Endothelial cell of umbilical vein (primary cell): Measurements from ENCODE around the gene MARK3. TPM values are rescaled to one million over a fixed set of nuclear protein-coding genes. Genes with fewer than 3 reads are reported as not detected.
A peak's percentile ranks its signal among the peaks of the same experiment; 100 is the strongest.

Experiments used
- BruUV-seq: library from RNA; stranded (reverse); fragments of 400-500 nt; replicated peaks from 2 replicates; lab custom pipeline; 2021; lab: Mats Ljungman, UMichigan
- CTCF ChIA-PET: fragments of 300-600, 350-600 bp; sonication (Branson Sonifier 250); formaldehyde crosslinking; loops from one replicate; lab custom pipeline; 2021; ENCODE audit warnings: antibody characterized with exemption, inconsistent platforms; lab: Charles Lee
- POLR2A ChIA-PET: fragments of 300-600, 350-600 bp; sonication (Branson Sonifier 250); formaldehyde crosslinking; loops from one replicate; lab custom pipeline; 2021; ENCODE audit warnings: antibody characterized with exemption, inconsistent platforms; lab: Charles Lee
- DNase-seq: peaks from one replicate; pipeline ENCODE4 v3.0.0-alpha.2; 2011; ENCODE audit warnings: low read depth, low spot score
- FAIRE-seq: peaks from 2 replicates; lab custom pipeline; 2011; peaks lifted over from hg19 to GRCh38; lab: Jason Lieb, UNC
- H2AFZ ChIP-seq: 2 replicates; pipeline ENCODE4 v1.6.0; 2012; ENCODE audit warnings: low read depth, low read length, control low read depth, inconsistent platforms
- H3K27ac ChIP-seq: 2 replicates; pipeline ENCODE4 v1.5.1; 2011; ENCODE audit warnings: low read depth, mild to moderate bottlenecking, control low read depth, low read length, moderate library complexity; ENCODE audit not compliant: insufficient read depth
- H3K27me3 ChIP-seq, 2 experiments: 2 replicates each; pipeline versions ENCODE4 v1.6.0 to v1.6.1; 2011; ENCODE audit warnings: low read length in 2 of 2, mixed read lengths in 1 of 2; ENCODE audit not compliant: control insufficient read depth in 2 of 2, insufficient read depth in 2 of 2
- H3K36me3 ChIP-seq, 2 experiments: 2 replicates in 1 of 2; 3 replicates in 1 of 2; pipeline ENCODE4 v1.5.1; 2011; ENCODE audit warnings: low read length in 2 of 2, mild to moderate bottlenecking in 1 of 2, moderate library complexity in 1 of 2; ENCODE audit not compliant: control insufficient read depth in 2 of 2, insufficient read depth in 2 of 2; ENCODE audit errors: extremely low read depth in 1 of 2
- H3K4me1 ChIP-seq: 3 replicates; pipeline ENCODE4 v1.5.1; 2011; ENCODE audit warnings: mild to moderate bottlenecking, low read length; ENCODE audit not compliant: control insufficient read depth, insufficient read depth; ENCODE audit errors: extremely low read depth
- H3K4me2 ChIP-seq: 2 replicates; pipeline ENCODE4 v1.6.1; 2011; ENCODE audit warnings: low read length, control low read depth, mixed read lengths; ENCODE audit not compliant: insufficient read depth
- H3K4me3 ChIP-seq, 3 experiments: fragments of 200-600 bp in 1 of 3; sonication (generic), shearing (Covaris generic) in 1 of 3; replicated peaks in 1 of 3; 2 replicates each; pipeline ENCODE4 v1.5.1; 2011 to 2016; ENCODE audit warnings: control low read depth in 3 of 3, low read length in 3 of 3, mild to moderate bottlenecking in 2 of 3, inconsistent platforms in 1 of 3, low read depth in 1 of 3, moderate library complexity in 1 of 3; ENCODE audit not compliant: insufficient read depth in 1 of 3
- H3K79me2 ChIP-seq: 2 replicates; pipeline ENCODE4 v1.6.0; 2012; ENCODE audit warnings: low read length, inconsistent platforms; ENCODE audit not compliant: control insufficient read depth, insufficient read depth
- H3K9ac ChIP-seq: replicated peaks from 2 replicates; pipeline ENCODE3; 2011; ENCODE audit warnings: low read length, control low read depth; ENCODE audit not compliant: insufficient read depth; ENCODE audit errors: extremely low read depth
- H3K9me1 ChIP-seq: replicated peaks from 3 replicates; pipeline ENCODE4 v1.6.0; 2011; ENCODE audit warnings: mild to moderate bottlenecking, low read length; ENCODE audit not compliant: control insufficient read depth, insufficient read depth; ENCODE audit errors: extremely low read depth
- H3K9me3 ChIP-seq: replicated peaks from 2 replicates; pipeline ENCODE4 v1.5.1; 2012; ENCODE audit warnings: low read length, inconsistent platforms; ENCODE audit not compliant: control insufficient read depth, insufficient read depth
- H4K20me1 ChIP-seq: replicated peaks from 2 replicates; pipeline ENCODE3; 2011; ENCODE audit warnings: mild to moderate bottlenecking, low read length; ENCODE audit not compliant: control insufficient read depth, insufficient read depth; ENCODE audit errors: extremely low read depth
- CTCF ChIP-seq, 2 donors: IDR thresholded peaks; 1 replicate in 1 of 2; 2 replicates in 1 of 2; pipeline ENCODE4 v1.5.1; 2011; ENCODE audit warnings: low read length in 2 of 2, mild to moderate bottlenecking in 2 of 2, moderate library complexity in 2 of 2, control low read depth in 1 of 2, inconsistent platforms in 1 of 2, low read depth in 1 of 2; ENCODE audit not compliant: insufficient read depth in 1 of 2; ENCODE audit errors: extremely low read depth in 1 of 2
- FOS ChIP-seq: IDR thresholded peaks from 2 replicates; pipeline ENCODE4 v1.6.1; 2011; ENCODE audit warnings: mild to moderate bottlenecking, low read length, moderate library complexity, borderline replicate concordance; ENCODE audit not compliant: insufficient read depth
- GATA2 ChIP-seq: IDR thresholded peaks from 2 replicates; pipeline ENCODE4 v1.7.0; 2011; ENCODE audit warnings: low read depth, mild to moderate bottlenecking, moderate library complexity, mixed read lengths, low read length; ENCODE audit not compliant: insufficient read length, insufficient read depth
- JUN ChIP-seq: IDR thresholded peaks from 2 replicates; pipeline ENCODE4 v1.6.1; 2011; ENCODE audit warnings: borderline replicate concordance, low read depth; ENCODE audit not compliant: insufficient read length, insufficient read depth
- MAX ChIP-seq: IDR thresholded peaks from 2 replicates; pipeline ENCODE4 v1.6.1; 2011; ENCODE audit not compliant: insufficient read depth, insufficient read length
- dilution Hi-C: fragments of 300-500 bp; cut with MboI; formaldehyde crosslinking; loops from one replicate; pipeline ENCODE4 v1.15.0; 2019; ENCODE audit warnings: low sequenced_read_pairs; ENCODE audit not compliant: extremely low pct_ligation_motif_present
- intact Hi-C: fragments of 100-400 bp; cut with micrococcal nuclease; formaldehyde crosslinking; loops from one replicate; pipeline ENCODE4 v1.10.0; 2022
- polyA plus RNA-seq, 4 experiments: library from polyadenylated mRNA; depleted of rRNA in 3 of 4; stranded (reverse) in 3 of 4; unstranded in 1 of 4; fragments of >200 nt; gene quantifications; 2 replicates each; pipeline versions ENCODE4 v1.2.1 to v1.2.3, GENCODE V29; 2011 to 2012; ENCODE audit warnings: missing spikeins in 1 of 4
- total RNA-seq: library from RNA; stranded (reverse); gene quantifications from 2 replicates; pipeline ENCODE4 v1.2.3, GENCODE V29; 2021

The MARK3 gene
- total and polyA plus RNA-seq, 2 donors (not counting 3 experiments of a cell fraction or from before 2014, with no cell fraction given) = 46.6 to 96.1 TPM

- peaks cover 27% of the 10 kb centered on the region for H3K79me2 ChIP-seq
- dilution Hi-C loops (no loop called here), intact Hi-C loops (no loop called here)
- H3K4me3 ChIP-seq = no peak overlapping the region
- H3K27me3 ChIP-seq = no peaks in the 10 kb centered on the region
- ChIA-PET CTCF (interaction anchor here (0.7 to 1.0 kb wide), 2 partner anchors 10 to 33 kb away, joined by 3 read pairs; no protein-coding TSS in a partner anchor), POLR2A (no interaction called here)
- peak; percentile 26 for TF ChIP-seq JUN
- peak; percentile 63 for TF ChIP-seq FOS
- no peak for TF ChIP-seq GATA2
- no peak for TF ChIP-seq CTCF (IDR thresholded peaks at IDR 0.05; ENCODE audit: extremely low read depth in 1 of 2, insufficient read depth in 1 of 2, low read depth in 1 of 2, low read length in 2 of 2)
- no peak for TF ChIP-seq MAX
- peak overlapping the region; percentile 69 for H3K4me2 ChIP-seq
- peaks cover 2 to 5% of the 10 kb centered on the region in 2 experiments for H3K36me3 ChIP-seq
- no peaks in the 10 kb centered on the region for H3K9me1 ChIP-seq
- peak; percentile 51 for DNase-seq
- H4K20me1 ChIP-seq = no peaks in the 10 kb centered on the region
- FAIRE-seq = peak; percentile 88
- H3K4me1 ChIP-seq = peaks cover 19% of the 10 kb centered on the region
- no peaks in the 10 kb centered on the region for H3K9me3 ChIP-seq
- no peak overlapping the region for H3K9ac ChIP-seq
- BruUV-seq = no TSS peak
- peak overlapping the region; percentile 1 for H3K27ac ChIP-seq
- H2AFZ ChIP-seq = no peak overlapping the region
Observed at GRCh38 chr14:103456167-103456835, 71.1 kb downstream of the MARK3 start.
